HG02623 (cell line): ENCODE measurements around the gene MAB21L3.

Experiments used
- ATAC-seq: cut with Tn5 transposase; IDR thresholded peaks from one replicate; pipeline ENCODE4 v1.9.1; 2021; ENCODE audit warnings: moderate library complexity; ENCODE audit not compliant: unreplicated experiment

The MAB21L3 gene

GRCh38 chr1:116110567-116111523 lies at the start of gene MAB21L3:
Gene MAB21L3, plus strand, starts transcription at chr1:116111399. Its CDS starts 1,217 bp downstream, at chr1:116112616.
- peak; percentile 67 for ATAC-seq

- no peak for ATAC-seq
These were observed 49.0 kb upstream of the MAB21L3 start for GRCh38 chr1:116062201-116062600.

- ATAC-seq, result no peak
These were observed 46.6 kb upstream of the MAB21L3 start for GRCh38 chr1:116064616-116065015.

- no peak for ATAC-seq
These were observed 44.2 kb upstream of the MAB21L3 start for GRCh38 chr1:116066868-116067565.

GRCh38 chr1:116067566-116067890 lies 43.7 kb upstream of the MAB21L3 start:
- ATAC-seq, result no peak

- ATAC-seq, result no peak
These were observed 35.6 kb upstream of the MAB21L3 start for GRCh38 chr1:116075575-116075974.

- ATAC-seq, result no peak
These were observed 35.2 kb upstream of the MAB21L3 start for GRCh38 chr1:116075990-116076389.

- ATAC-seq, result no peak
These were observed 34.4 kb upstream of the MAB21L3 start for GRCh38 chr1:116076831-116077230.

GRCh38 chr1:116078699-116079223 lies 32.4 kb upstream of the MAB21L3 start:
- ATAC-seq, result no peak

GRCh38 chr1:116087628-116088027 lies 23.6 kb upstream of the MAB21L3 start:
- no peak for ATAC-seq

GRCh38 chr1:116089870-116090269 lies 21.3 kb upstream of the MAB21L3 start:
- ATAC-seq, result no peak

GRCh38 chr1:116091083-116091482 lies 20.1 kb upstream of the MAB21L3 start:
- no peak for ATAC-seq

- no peak for ATAC-seq
These were observed 18.3 kb upstream of the MAB21L3 start for GRCh38 chr1:116092752-116093489.

- ATAC-seq, result no peak
These were observed 16.2 kb upstream of the MAB21L3 start for GRCh38 chr1:116095027-116095426.

- no peak for ATAC-seq
These were observed 15.1 kb upstream of the MAB21L3 start for GRCh38 chr1:116096013-116096618.

- no peak for ATAC-seq
These were observed 13.6 kb upstream of the MAB21L3 start for GRCh38 chr1:116097626-116098025.

- no peak for ATAC-seq
These were observed 11.8 kb upstream of the MAB21L3 start for GRCh38 chr1:116099379-116099778.

GRCh38 chr1:116099919-116100318 lies 11.3 kb upstream of the MAB21L3 start:
- ATAC-seq, result no peak

GRCh38 chr1:116104667-116105066 lies 6.5 kb upstream of the MAB21L3 start:
- no peak for ATAC-seq

- ATAC-seq, result no peak
These were observed 5.2 kb upstream of the MAB21L3 start for GRCh38 chr1:116105996-116106395.

- ATAC-seq, result no peak
These were observed 4.6 kb upstream of the MAB21L3 start for GRCh38 chr1:116106646-116107045.
